ENCODE results near the gene IGSF21.

IGSF21 gene

GRCh38 chr1:18390953-18391352 is 283.4 kb downstream of the IGSF21 start:
- in situ Hi-C loops (cut with HindIII; ENCODE audit: low sequenced_read_pairs), result no loop called here

DNA sequence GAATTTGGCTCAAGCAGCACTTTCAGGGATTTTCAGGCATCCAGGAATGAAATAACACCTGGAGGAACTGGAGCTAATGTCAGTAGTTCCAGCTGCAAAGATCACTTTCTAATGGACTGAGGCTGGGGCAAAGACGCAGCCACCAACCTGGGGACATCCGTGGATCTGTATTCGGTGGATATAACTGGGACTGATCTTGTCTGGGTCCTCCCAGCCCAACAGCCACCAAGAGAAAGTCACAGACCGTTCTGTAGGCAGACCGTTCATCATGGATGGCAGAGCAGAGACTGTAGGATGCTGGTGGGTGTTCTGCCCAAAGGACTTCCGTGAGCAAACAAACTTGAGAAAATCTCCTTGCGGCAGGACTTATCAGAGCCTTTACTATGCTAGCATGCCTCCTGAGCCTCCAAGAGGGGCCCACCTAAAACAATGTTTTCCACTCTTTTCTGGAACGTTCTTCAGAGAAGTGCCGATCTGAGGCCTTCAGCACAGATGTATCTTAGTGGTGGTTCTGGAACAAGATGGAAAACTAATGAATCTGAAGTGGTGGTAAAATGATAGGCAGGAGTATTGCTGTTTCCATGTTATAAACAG is 287.1 kb downstream of the IGSF21 start:
- in situ Hi-C loops (cut with HindIII; ENCODE audit: low sequenced_read_pairs), result no loop called here

GRCh38 chr1:18396247-18396980 is 288.8 kb downstream of the IGSF21 start:
- in situ Hi-C loops (cut with HindIII; ENCODE audit: low sequenced_read_pairs), result no loop called here

DNA sequence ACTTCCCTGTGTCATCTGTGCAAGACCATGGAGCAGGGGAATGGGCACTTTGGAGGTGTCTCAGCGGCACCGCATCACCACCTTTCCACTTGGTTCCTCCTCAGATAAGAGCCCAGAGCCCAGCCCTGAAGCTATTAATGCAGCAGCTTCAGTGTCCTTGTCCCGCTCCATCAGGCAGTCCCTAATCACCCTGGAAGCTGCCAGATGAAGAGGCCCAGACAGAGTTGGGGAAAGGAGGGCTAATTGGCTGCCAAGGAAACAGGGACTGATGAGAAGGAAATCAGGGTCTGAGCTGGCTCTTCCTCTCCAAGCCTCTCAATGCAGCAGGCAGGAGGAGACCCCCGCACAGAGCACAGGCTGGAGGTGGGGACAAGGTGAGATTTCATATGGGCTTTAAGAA is 290.0 kb downstream of the IGSF21 start:
- in situ Hi-C loops (cut with HindIII; ENCODE audit: low sequenced_read_pairs), result no loop called here

GRCh38 chr1:18398791-18399530 is 291.4 kb downstream of the IGSF21 start:
- in situ Hi-C loops (cut with HindIII; ENCODE audit: low sequenced_read_pairs), result no loop called here

DNA sequence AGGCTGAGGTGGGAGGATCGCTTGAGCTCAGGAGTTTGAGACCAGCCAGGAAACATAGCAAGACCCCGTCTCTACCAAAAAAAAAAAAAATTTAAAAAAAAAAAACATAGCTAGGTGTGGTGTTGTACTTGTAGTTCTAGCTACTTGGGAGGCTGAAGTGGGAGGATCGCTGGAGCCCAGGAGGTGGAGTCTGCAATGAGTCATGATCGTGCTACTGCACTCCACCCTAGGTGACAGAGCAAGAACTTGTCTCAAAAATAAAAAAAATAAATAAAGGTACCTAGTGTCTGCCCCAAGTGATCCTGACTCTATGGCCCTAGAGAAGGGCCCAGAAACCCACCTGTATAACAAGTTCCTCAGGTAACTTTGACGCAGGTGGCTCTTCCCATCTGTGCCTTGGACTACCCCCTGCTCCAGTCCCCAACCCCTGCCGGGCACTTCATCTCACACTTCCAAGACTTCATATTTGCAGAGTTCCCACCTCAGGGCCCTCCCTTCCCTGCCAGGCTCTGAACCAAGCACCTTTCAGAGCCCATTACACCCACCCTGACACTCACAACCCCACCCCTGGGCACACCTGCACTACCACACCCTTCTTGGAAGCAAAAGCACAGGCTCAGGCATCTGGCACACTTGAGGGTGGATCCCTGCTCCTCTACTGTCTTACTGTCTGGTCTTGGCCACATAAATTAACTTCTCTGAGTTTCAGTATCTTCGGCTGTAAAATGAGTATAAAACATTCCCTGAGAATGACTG is 292.9 kb downstream of the IGSF21 start:
- in situ Hi-C loops (cut with HindIII; ENCODE audit: low sequenced_read_pairs), result no loop called here

DNA sequence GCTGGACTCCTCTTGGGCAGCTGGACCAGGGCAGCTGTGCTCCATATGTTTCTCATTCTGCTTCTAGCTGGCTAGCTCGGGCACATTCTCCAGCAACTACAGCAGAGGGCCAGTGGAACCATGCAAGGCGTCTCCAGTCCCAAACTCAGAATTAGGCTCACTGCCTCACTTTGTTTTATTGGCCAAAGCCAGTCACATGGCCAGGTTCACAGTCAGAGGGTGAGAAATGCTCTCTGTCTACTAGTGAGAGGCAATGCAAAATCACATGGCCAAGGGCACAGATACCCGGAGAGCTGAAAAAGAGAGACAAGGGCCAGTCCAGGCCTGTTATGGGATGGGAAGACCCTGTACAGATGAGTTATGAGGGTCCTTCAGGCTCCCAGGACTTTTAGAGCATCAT is 294.3 kb downstream of the IGSF21 start:
- in situ Hi-C loops (cut with HindIII; ENCODE audit: low sequenced_read_pairs), result no loop called here

DNA sequence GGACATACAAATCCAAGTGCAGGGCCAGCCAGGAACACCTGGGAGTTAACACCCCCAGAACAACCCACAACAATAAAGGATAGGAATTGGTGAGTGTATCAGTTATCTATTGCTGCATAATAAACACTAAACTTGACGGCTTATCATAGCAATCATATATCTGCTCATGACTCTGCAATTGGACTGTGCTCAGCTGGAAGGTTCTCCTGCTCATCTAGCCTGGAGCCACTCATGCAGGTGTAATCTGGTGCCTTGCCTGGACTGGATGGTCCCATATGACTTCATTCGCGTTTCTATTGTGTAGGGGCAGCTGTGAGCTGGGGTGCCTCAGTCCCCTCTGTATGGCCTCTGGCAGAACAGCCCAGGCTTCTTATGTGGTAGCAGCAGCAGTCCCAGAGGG is 296.9 kb downstream of the IGSF21 start:
- in situ Hi-C loops (cut with HindIII; ENCODE audit: low sequenced_read_pairs), result no loop called here

GRCh38 chr1:18407166-18408045 is 299.8 kb downstream of the IGSF21 start:
- in situ Hi-C loops (cut with HindIII; ENCODE audit: low sequenced_read_pairs), result no loop called here

- in situ Hi-C loops (cut with HindIII; ENCODE audit: low sequenced_read_pairs), result no loop called here
These were observed 301.2 kb downstream of the IGSF21 start for GRCh38 chr1:18408656-18409370.

DNA sequence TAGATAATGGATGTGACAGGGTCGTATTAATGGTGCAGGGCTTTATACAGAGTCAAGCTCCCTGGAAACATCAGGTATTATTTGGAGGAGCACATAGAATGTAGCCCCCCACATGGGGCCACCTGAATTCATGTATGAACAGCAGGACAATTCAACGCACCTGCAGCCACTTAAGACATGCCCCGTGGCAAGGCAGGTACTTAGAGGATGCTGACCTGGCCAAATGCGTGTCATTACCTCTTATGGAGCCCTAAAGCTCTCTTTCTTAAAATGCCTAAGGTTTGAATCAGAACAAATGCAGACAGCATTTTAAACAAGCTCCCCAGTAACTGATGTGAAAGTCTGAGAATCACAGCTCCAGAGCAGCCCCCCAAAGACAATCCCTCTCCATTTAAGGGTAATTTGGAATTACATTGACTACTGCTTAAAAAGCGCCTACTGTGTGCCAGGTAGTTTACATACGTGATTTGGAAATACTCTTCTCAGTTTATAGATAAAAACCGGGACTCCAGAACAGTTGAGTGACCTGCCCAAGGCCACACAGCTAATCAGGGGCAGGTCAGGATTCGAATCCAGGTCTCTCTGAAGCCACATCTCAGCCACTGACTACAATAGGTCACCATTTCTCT is 302.1 kb downstream of the IGSF21 start:
- in situ Hi-C loops (cut with HindIII; ENCODE audit: low sequenced_read_pairs), result no loop called here

- in situ Hi-C loops (cut with HindIII; ENCODE audit: low sequenced_read_pairs), result no loop called here
These were observed 302.8 kb downstream of the IGSF21 start for GRCh38 chr1:18410407-18410806.

DNA sequence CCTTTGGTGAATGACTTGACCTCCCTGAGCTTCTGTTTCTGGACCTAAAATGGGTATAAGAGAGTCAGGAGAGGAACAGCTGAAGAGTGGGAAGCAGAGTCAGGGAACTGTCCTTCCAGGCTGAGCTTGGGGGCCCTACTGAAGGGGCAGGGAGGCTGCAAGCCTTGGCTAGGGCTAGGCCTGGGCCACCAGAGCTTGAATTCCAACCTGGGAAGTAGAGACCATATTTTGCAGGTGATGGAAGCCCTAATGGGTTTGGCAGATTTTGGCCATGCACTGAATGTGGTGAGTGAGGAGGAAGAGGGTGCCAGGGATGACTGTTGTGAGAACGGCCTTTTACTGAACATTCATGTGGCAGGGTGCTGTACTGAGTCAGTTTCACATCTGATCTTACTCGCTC is 303.7 kb downstream of the IGSF21 start:
- in situ Hi-C loops (cut with HindIII; ENCODE audit: low sequenced_read_pairs), result no loop called here

DNA sequence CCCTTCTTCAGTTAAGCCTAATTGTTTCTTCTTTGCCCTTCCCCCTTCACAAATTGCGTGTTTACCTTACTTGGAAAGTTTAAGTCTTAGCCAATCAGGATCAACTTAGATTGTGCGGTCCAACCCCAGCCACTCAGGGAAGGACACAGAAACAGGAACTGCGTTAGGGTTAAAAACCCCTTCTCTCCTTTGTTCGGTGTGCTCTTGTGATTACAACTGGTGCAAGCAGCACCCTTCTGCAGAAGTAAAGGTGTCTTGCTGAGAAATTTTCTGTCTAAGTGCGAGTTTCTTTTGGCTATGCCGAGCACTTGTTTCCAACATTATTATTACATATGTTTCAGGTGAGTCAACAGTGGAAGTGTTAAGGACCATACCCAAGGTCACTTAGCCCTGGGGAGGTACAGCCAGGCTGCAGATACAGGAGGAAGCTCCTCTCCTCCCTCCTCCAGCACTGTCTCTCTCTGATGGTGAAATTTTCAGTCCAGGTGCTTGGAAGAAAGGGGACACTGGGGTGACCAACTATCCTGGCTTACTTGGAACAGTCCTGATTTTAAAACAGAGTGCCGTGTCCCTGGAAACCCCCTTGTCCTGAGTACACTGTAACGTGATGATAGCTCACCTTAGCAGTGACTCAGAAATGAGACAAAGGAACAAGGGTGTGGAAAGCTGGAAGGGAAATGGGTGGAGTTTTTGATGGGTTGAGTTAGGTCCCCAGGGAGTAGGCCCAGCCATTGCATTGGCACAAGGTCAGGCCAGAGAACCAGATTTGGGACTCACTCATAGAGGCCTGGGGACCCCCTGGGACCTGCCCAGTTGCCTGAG is 304.4 kb downstream of the IGSF21 start:
- in situ Hi-C loops (cut with HindIII; ENCODE audit: low sequenced_read_pairs), result no loop called here

GRCh38 chr1:18412882-18413353 is 305.3 kb downstream of the IGSF21 start:
- in situ Hi-C loops (cut with HindIII; ENCODE audit: low sequenced_read_pairs), result no loop called here

DNA sequence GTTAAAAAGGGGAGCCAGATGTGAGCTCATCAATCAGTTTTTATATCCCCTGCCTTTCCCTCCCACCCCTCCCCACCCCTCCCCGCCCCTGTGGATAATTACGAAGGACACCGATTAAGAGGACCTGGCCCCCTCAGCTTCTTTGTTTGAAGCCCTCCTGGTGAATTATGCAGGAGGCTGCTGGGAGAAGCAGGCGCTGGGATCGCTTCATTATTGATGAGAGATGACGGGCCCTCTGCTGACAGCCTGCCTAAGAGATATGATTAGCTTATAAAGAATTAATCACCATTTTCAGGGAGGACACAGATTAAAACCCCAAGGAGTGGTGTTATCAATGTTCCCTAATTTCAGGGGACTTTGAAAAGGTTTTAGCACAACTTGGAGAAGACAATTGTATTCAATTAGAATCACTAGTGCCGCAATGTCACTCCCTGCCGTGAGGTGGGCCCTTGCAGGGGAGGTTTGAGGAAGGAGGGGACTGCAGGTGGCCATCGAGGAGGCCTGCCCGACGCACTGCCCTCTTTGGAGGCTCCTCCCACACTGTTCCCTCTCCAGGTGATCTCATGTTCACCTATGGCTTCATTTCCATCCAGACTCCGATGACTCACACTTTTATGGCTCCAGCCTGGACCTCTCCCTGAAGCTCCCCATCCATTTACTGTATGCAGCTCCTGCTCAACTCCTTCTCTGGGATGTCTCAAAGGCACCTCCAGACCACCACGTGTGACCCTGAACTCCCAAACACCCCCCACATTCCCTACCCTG is 306.1 kb downstream of the IGSF21 start:
- in situ Hi-C loops (cut with HindIII; ENCODE audit: low sequenced_read_pairs), result no loop called here

DNA sequence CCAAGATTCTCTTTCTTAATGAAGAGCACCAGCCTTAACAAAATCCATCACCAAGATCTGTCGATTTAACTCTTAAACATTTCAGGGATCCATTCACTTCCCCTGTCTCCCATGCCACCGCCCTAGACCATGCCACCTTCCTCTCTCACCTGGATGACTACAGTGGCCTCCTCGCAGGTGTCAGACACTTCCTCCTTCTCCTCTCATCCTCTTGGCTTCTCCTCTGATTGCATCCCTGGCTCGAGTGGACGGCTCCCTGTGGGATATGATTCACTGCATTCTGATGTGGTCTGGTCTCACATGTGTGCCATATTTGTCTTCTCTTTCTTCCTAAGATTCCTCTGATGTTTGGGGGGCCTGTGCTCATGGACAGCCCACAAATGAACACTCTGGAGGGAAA is 306.7 kb downstream of the IGSF21 start:
- in situ Hi-C loops (cut with HindIII; ENCODE audit: low sequenced_read_pairs), result no loop called here

Data from DLD1 (cell line).